Measurements from ENCODE around the gene CD74. TPM values are rescaled to one million over a fixed set of nuclear protein-coding genes. Genes with fewer than 3 reads are reported as not detected.

Gene CD74
- total and polyA plus RNA-seq, 2 of the 13 experiments (the other 11 are each of a cell fraction or from before 2014, with no cell fraction given) = 34.1 to 84.4 TPM

- no peak for TF ChIP-seq GRHL1 (CRISPR knock-in tag; conservative IDR thresholded peaks at IDR 0.05)
- no peak; the same call in 1 of the 2 replicates for TF ChIP-seq ZNF605 (CRISPR knock-in tag; IDR thresholded peaks at IDR 0.05)
- TF ChIP-seq SMAD1 (CRISPR knock-in tag; IDR thresholded peaks at IDR 0.05; ENCODE audit: borderline replicate concordance, low read depth) = no peak
- TF ChIP-seq, protein P1, sequence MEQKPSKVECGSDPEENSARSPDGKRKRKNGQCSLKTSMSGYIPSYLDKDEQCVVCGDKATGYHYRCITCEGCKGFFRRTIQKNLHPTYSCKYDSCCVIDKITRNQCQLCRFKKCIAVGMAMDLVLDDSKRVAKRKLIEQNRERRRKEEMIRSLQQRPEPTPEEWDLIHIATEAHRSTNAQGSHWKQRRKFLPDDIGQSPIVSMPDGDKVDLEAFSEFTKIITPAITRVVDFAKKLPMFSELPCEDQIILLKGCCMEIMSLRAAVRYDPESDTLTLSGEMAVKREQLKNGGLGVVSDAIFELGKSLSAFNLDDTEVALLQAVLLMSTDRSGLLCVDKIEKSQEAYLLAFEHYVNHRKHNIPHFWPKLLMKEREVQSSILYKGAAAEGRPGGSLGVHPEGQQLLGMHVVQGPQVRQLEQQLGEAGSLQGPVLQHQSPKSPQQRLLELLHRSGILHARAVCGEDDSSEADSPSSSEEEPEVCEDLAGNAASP (CRISPR knock-in tag; IDR thresholded peaks at IDR 0.05; ENCODE audit: borderline replicate concordance) = no peak
- TF ChIP-seq ZNF547 (CRISPR knock-in tag; IDR thresholded peaks at IDR 0.05) = no peak
- no peak for TF ChIP-seq ZNF674 (CRISPR knock-in tag; IDR thresholded peaks at IDR 0.05; ENCODE audit: low read depth)
- no peak for TF ChIP-seq FOXJ3 (CRISPR knock-in tag; IDR thresholded peaks at IDR 0.05; ENCODE audit: borderline replicate concordance)
- TF ChIP-seq NFYC (CRISPR knock-in tag; IDR thresholded peaks at IDR 0.05) = no peak
- no peak for TF ChIP-seq ZNF512B (CRISPR knock-in tag; IDR thresholded peaks at IDR 0.05; ENCODE audit: borderline replicate concordance)
- TF ChIP-seq CCDC6 (CRISPR knock-in tag; IDR thresholded peaks at IDR 0.05) = peak; percentile 28; the same call in 1 of the 2 replicates
- TF ChIP-seq ZNF143 (CRISPR knock-in tag; IDR thresholded peaks at IDR 0.05) = no peak
- no peak for TF ChIP-seq HBP1 (CRISPR knock-in tag; IDR thresholded peaks at IDR 0.05; ENCODE audit: low read depth)
- TF ChIP-seq KAT2B (IDR thresholded peaks at IDR 0.05; ENCODE audit: borderline replicate concordance, low read depth, low read length) = no peak
- TF ChIP-seq ZNF615 (CRISPR knock-in tag; IDR thresholded peaks at IDR 0.05; ENCODE audit: borderline replicate concordance) = no peak
- TF ChIP-seq POLR2G (IDR thresholded peaks at IDR 0.05; ENCODE audit: low read depth, low read length) = peak; percentile 83
- TF ChIP-seq CAMTA2 (CRISPR knock-in tag; IDR thresholded peaks at IDR 0.05; ENCODE audit: borderline replicate concordance) = no peak
- TF ChIP-seq SRSF4 (IDR thresholded peaks at IDR 0.05; ENCODE audit: low read depth, low read length, poor library complexity, severe bottlenecking) = no peak
- TF ChIP-seq MZF1 (CRISPR knock-in tag; IDR thresholded peaks at IDR 0.05; ENCODE audit: borderline replicate concordance) = no peak
Observed at GRCh38 chr5:150428106-150428876, 15.6 kb upstream of the CD74 start (continued).

Data from HepG2 (cell line).